HL-60 (cell line): Measurements from ENCODE around the gene LRP1B.

Source experiments
- DNase-seq, 2 experiments: peaks; one replicate each; pipeline ENCODE4 v3.0.0-alpha.2; 2010 to 2020; ENCODE audit warnings: low read depth in 1 of 2, low spot score in 1 of 2
- H3K27ac ChIP-seq: fragments of 250-450 bp; sonication (Bioruptor Pico); replicated peaks from 2 replicates; pipeline ENCODE4 v1.5.1; 2020; ENCODE audit warnings: mild to moderate bottlenecking, moderate library complexity
- H3K27me3 ChIP-seq: fragments of 250-450 bp; sonication (Bioruptor Pico); 2 replicates; pipeline ENCODE4 v1.5.1; 2021; ENCODE audit warnings: mild to moderate bottlenecking, moderate library complexity; ENCODE audit not compliant: insufficient read depth, poor library complexity, severe bottlenecking
- H3K4me3 ChIP-seq: replicated peaks from 2 replicates; pipeline ENCODE4 v1.5.1; 2011; ENCODE audit warnings: mild to moderate bottlenecking, control low read depth, low read length; ENCODE audit not compliant: insufficient read depth
- CTCF ChIP-seq: IDR thresholded peaks from one replicate; pipeline ENCODE4 v1.5.1; 2011; ENCODE audit warnings: low read length, control low read depth, inconsistent platforms; ENCODE audit not compliant: insufficient read depth
- GABPA ChIP-seq: IDR thresholded peaks from 2 replicates; pipeline ENCODE4 v1.6.1; 2012; ENCODE audit warnings: low read depth
- POLR2AphosphoS5 ChIP-seq: IDR thresholded peaks from 2 replicates; pipeline ENCODE4 v1.6.1; 2012; ENCODE audit warnings: low read depth
- REST ChIP-seq: IDR thresholded peaks from 2 replicates; pipeline ENCODE4 v1.6.1; 2012; ENCODE audit warnings: low read depth; ENCODE audit not compliant: insufficient replicate concordance
- SPI1 ChIP-seq: IDR thresholded peaks from 2 replicates; pipeline ENCODE4 v1.6.1; 2012; ENCODE audit warnings: low read depth, mild to moderate bottlenecking, borderline replicate concordance

LRP1B gene

GRCh38 chr2:140869925-140870324 is 1260.9 kb downstream of the LRP1B start:
- TF ChIP-seq GABPA, result no peak
- TF ChIP-seq CTCF, result no peak
- no peak for TF ChIP-seq SPI1
- no peak for TF ChIP-seq POLR2AphosphoS5
- no peak for TF ChIP-seq REST
- no peak overlapping the region for H3K4me3 ChIP-seq
- DNase-seq, result no peak
- no peaks in the 10 kb centered on the region for H3K27me3 ChIP-seq
- H3K27ac ChIP-seq, result no peak overlapping the region

GRCh38 chr2:140869107-140869506 is 1261.7 kb downstream of the LRP1B start:
- no peak for TF ChIP-seq GABPA
- no peak for TF ChIP-seq SPI1
- no peak for TF ChIP-seq POLR2AphosphoS5
- no peak for TF ChIP-seq CTCF
- no peak for TF ChIP-seq REST
- Histone ChIP-seq H3K4me3 (no peak overlapping the region), H3K27ac (no peak overlapping the region), H3K27me3 (no peaks in the 10 kb centered on the region)
- no peak for DNase-seq

GRCh38 chr2:140865837-140866236 is 1265.0 kb downstream of the LRP1B start:
- no peaks in the 10 kb centered on the region for H3K27me3 ChIP-seq
- H3K27ac ChIP-seq, result no peak overlapping the region
- no peak for DNase-seq
- no peak for TF ChIP-seq REST
- TF ChIP-seq GABPA, result no peak
- no peak for TF ChIP-seq CTCF
- TF ChIP-seq POLR2AphosphoS5, result no peak
- no peak for TF ChIP-seq SPI1
- H3K4me3 ChIP-seq, result no peak overlapping the region
